ENCODE data around the gene COL24A1.
"Not testable (repeated sequence)": the region's sequence is repeated elsewhere in the genome, so short reads cannot be mapped to it uniquely, and the experiment has no call there.

COL24A1 gene

DNA sequence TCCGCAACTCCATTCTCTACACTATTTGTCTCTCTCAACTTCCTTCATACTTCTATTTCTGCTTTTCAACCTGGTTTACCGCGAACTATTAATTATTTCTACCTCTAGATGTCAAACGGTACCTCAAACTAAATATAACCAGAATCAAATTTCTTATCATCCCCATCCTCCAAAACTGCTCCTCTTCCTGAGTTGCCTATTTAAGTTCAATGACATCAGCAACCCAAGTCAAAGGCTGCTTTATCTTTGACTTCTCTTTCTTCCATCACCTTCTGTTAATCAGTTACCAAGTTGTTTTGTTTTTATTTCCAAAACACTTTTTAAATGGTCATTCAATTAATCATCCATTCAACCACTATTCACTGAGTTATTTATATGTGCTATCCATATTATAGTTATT, 171.9 kb downstream of the COL24A1 start:
- no peak for DNase-seq (ENCODE audit: low spot score)

- DNase-seq (ENCODE audit: low spot score), result no peak
Observed at GRCh38 chr1:85983316-85983715, 173.3 kb downstream of the COL24A1 start.

DNA sequence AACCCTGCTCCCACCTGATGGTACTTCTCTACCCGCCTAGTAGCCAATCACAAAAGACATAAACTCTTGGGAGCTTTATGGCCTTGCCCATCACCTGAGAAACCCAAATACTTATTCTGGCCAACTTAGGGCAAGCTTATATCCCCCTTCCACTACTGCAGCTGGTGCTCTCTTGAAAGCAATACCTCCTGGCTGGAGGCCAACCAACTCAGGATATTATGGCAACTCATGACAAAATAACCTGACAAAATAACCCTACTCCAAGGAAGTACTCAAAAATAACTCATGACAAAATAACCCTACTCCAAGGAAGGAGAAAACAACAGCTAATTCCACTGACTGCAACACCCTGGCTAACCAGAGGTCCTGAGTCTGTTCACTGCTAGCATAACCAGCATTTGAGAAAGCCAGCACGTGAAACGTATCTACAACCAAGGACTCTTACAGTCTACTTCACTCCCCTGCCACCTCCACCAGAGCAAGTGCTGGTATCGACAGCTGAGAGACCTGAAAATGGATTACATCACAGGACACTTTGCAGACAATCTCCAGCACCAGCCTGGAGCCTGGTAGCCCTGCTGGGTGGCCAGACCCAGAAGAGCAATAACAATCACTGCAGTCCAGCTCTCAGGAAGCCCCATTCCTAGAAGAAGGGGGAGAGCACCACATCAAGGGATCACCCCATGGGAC, 179.9 kb downstream of the COL24A1 start:
- no peak for DNase-seq (ENCODE audit: low spot score)

DNA sequence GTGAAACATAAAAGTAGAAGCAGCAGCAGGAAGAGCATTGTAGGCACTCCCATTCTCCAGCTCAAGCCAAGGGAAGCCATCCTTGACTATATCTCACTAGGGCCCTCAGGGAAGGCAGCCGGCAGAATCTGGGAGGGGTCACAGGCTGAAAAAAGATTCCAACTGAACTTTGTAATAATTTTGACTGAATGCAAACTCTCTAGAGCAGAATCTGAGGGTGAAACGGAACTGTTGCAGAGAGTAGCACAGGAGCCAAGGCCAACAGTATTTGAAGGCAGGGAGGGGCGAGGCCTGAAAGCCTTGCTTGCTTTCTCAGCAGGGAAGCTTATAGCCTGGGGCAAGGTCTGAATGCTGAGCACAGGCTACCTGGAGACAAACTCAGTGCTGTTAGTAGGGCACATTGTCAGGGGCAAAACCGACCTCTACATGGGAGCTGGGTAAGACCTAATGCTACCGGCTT, 180.6 kb downstream of the COL24A1 start:
- no peak for DNase-seq (ENCODE audit: low spot score)

DNA sequence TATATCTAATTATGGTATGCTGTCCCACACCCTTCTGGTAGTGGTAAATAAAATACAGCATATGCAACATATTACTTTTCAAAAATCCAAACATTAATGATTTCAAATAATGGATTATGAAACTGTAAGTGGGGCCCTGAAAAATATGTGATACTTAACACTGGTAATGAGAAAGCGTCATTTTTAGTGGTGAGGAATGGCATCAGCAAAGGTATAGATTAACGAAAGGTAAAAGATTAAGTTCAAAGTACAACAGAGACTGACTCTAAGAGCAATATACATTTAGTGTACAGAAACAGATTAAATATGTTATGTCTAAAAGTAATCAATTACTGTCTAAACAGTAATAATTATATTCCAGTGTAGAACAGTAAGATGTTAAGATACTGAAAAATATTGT, 194.1 kb downstream of the COL24A1 start:
- DNase-seq (ENCODE audit: low spot score), result no peak

- DNase-seq (ENCODE audit: low spot score), result no peak
Observed at GRCh38 chr1:85957760-85958159, 198.8 kb downstream of the COL24A1 start.

GRCh38 chr1:85955218-85955617, 201.4 kb downstream of the COL24A1 start:
- not testable (repeated sequence) for DNase-seq (ENCODE audit: low spot score)

DNA sequence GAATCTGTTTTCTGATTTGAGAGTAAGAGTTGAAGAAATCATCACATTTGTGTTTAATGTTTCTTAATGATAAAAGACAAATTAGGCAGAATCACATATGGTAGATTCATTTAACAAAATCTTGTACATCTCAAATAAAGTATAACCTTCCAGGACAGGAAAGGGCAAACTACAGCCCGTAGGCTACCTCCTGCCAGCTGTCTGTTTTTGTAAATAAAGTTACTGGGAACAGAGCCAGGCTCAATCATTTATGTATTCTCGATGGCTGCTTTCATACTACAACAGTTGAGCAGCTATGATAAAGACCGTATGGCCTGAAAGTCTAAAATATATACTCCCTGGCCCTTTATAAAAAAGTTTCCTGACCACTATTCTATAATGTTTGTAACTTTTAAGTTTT, 204.1 kb downstream of the COL24A1 start:
- no peak for DNase-seq (ENCODE audit: low spot score)

GRCh38 chr1:85947186-85947585, 209.4 kb downstream of the COL24A1 start:
- DNase-seq (ENCODE audit: low spot score), result no peak

- no peak for DNase-seq (ENCODE audit: low spot score)
Observed at GRCh38 chr1:85943945-85944344, 212.6 kb downstream of the COL24A1 start.

GRCh38 chr1:85943526-85943925, 213.0 kb downstream of the COL24A1 start:
- DNase-seq (ENCODE audit: low spot score), result no peak

- DNase-seq (ENCODE audit: low spot score), result no peak
Observed at GRCh38 chr1:85940656-85941306, 215.8 kb downstream of the COL24A1 start.

DNA sequence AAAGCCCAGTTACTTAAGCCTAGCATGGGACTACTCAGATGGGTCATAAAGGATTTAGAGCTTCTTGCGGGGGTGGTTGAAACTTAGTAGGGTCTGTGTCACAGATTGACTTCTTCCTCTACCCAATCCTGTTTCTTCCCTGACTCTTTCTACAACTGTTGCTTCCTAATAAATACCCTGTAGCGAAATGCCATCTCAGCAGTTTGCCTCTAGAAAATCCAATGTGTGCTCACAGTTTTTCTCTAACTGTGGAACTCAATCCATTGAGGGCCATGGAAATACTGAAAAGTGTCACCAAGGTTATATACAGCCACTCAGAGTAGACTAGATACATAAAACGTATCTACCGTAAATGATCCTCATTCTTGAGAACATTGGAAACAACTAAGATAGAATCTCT, 217.7 kb downstream of the COL24A1 start:
- DNase-seq (ENCODE audit: low spot score), result no peak

DNA sequence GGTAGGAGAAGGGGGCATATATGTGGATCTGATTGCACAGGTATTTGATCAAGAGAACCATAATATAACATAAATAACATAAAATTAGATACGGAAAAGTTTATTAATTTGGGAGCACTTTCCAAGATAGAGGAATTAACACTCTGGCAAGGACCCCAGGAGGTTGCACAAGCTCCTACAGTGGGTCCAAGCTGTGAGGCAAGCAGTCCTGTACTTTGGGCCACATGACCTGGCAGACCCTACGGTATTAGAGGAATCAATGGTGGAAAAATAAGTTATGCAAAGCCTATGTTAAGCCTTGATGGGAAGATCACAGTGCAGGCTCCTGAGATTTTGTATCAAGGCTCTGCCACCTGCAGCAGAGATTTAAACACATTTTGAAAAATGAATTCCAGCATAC, 220.1 kb downstream of the COL24A1 start:
- no peak for DNase-seq (ENCODE audit: low spot score)

- no peak for DNase-seq (ENCODE audit: low spot score)
Observed at GRCh38 chr1:85936057-85936456, 220.5 kb downstream of the COL24A1 start.

GRCh38 chr1:85935234-85935633, 221.3 kb downstream of the COL24A1 start:
- no peak for DNase-seq (ENCODE audit: low spot score)

DNA sequence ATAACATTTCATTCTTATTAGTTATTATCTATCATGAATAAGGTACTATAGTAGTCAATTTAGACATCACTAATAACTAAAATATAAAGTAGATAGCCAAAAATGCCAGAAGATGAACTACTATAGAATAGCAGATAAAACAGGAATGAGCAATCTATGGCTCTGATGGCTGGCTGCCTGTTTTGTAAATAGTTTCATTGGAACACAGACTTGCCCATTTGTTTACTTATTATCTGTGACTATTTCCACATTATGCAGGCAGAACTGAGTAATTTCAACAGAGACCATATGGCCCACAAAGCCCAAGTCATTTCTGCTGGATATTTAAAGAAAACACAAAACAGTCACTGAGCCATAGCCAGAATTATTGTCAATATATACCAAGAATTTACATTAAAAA, 222.1 kb downstream of the COL24A1 start:
- no peak for DNase-seq (ENCODE audit: low spot score)

- DNase-seq (ENCODE audit: low spot score), result no peak
Observed at GRCh38 chr1:85933961-85934360, 222.6 kb downstream of the COL24A1 start.

DNA sequence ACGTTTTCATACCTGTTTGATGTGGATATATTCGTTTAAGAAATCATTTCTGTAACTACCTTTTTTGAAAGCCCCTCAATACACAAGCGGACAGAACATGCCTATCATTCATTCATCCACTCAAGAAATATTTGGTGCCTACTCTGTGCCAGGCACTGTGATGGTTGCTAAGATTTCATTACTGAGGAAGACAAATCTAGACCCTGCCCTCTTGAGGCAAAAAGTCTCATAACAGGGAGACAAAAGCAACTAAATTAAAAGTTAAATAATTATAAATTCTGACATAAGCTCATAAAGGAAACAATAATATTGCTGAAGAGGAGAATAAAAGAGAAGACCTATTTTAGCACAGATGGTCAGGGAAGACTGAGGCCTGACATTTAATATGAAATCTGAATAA, 244.8 kb downstream of the COL24A1 start:
- no peak for DNase-seq (ENCODE audit: low spot score)

DNA sequence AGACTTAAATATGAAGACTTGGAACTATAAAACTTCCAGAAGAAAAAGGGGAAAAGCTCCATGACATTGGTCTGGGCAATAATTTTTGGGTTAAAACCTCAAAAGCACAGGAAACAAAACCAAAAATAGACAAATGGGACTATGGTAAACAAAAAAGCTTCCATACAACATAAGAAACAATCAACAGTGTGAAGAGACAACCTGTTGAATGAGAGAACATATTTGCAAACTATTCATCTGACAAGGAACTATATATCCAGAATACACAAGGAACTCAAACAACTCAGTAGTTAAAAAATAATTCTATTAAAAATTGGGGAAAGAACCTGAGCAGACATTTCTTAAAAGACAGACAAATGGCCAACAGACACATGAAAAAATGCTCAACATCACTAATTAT, 255.7 kb downstream of the COL24A1 start:
- no peak for DNase-seq (ENCODE audit: low spot score)

DNA sequence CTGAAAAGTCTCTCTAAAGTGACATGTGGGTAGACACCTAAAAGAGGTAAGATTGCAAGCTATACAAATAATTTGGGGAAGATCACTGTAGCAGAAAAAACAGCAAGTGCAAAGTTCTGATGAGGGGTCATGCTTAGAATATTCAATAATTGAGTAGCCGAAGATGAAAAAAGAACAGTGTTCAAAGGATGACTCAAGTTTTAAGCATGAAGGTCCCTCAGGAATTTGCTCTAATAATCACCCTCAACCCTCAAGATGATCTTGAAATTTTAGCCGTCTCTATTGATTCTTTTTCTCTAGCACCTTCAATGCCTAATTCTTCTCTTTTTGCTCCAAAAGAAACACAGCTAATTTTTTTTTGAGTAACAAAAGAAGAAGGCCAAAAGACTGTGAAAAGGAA, 257.7 kb downstream of the COL24A1 start:
- no peak for DNase-seq (ENCODE audit: low spot score)

DNA sequence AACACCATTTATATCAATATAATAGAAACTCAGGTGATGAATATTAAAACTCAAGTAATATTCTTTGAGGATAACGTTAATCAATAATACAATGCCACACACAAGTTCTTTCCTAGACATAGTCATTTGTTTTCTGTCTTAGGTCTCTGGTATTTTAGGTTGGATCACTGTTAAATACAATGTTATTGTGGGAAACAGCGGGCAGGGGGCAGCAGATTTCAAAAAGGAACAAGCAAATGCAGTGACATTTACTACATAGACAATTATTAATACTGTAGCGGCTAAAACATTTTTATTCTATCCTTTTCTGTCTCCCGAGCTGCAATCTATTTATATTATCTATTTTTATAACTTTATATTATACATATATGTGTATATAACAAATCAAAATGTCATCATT, 261.9 kb downstream of the COL24A1 start:
- peak; percentile 12 for DNase-seq (ENCODE audit: low spot score)

- DNase-seq (ENCODE audit: low spot score), result no peak
Observed at GRCh38 chr1:85892366-85892765, 264.2 kb downstream of the COL24A1 start.

- no peak for DNase-seq (ENCODE audit: low spot score)
Observed at GRCh38 chr1:85889870-85890269, 266.7 kb downstream of the COL24A1 start.
